Neuron (in vitro differentiated cells): ENCODE results near the gene FBXW8.

ENCODE experiments used
- H2AFZ ChIP-seq: one replicate; pipeline ENCODE4 v1.6.1; 2013; ENCODE audit warnings: low read depth, mild to moderate bottlenecking, inconsistent platforms, low read length, moderate library complexity
- H3K27me3 ChIP-seq: one replicate; pipeline ENCODE4 v1.6.1; 2013; ENCODE audit warnings: low read length; ENCODE audit not compliant: insufficient read depth
- H3K36me3 ChIP-seq: one replicate; pipeline ENCODE4 v1.6.1; 2013; ENCODE audit warnings: low read length; ENCODE audit not compliant: insufficient read depth
- H3K4me1 ChIP-seq: one replicate; pipeline ENCODE4 v1.6.1; 2013; ENCODE audit warnings: low read length; ENCODE audit not compliant: insufficient read depth
- H3K4me3 ChIP-seq: 2 replicates; pipeline ENCODE4 v1.5.1; 2013; ENCODE audit warnings: mild to moderate bottlenecking, low read length, moderate library complexity
- H3K9me3 ChIP-seq: one replicate; pipeline ENCODE4 v1.6.1; 2013; ENCODE audit warnings: low read length

The FBXW8 gene

DNA sequence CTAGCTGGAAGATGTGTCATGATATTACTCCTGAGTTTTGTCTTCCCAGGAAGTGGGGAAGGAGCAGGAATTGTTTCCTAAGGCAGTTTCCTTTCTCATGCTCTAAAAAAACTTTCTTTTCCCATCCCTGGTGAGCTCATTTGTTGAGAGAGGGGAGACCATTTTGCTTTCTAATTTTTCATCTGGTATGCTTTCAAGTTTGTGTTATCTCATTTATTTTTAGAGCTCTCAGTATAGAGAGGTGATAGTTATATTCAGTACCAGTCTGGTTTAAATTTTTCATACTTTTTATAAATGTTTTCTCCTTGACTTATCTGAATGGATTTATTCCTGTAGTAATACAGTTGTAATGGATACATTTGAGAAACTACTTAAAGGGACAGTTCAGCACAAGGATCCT, 79.6 kb downstream of the FBXW8 start:
- Histone ChIP-seq H3K4me3 (no peak overlapping the region), H3K36me3 (peaks cover 38% of the 10 kb centered on the region), H3K9me3 (peaks cover 3% of the 10 kb centered on the region), H3K27me3 (no peaks in the 10 kb centered on the region), H3K4me1 (no peaks in the 10 kb centered on the region), H2AFZ (no peak overlapping the region)

DNA sequence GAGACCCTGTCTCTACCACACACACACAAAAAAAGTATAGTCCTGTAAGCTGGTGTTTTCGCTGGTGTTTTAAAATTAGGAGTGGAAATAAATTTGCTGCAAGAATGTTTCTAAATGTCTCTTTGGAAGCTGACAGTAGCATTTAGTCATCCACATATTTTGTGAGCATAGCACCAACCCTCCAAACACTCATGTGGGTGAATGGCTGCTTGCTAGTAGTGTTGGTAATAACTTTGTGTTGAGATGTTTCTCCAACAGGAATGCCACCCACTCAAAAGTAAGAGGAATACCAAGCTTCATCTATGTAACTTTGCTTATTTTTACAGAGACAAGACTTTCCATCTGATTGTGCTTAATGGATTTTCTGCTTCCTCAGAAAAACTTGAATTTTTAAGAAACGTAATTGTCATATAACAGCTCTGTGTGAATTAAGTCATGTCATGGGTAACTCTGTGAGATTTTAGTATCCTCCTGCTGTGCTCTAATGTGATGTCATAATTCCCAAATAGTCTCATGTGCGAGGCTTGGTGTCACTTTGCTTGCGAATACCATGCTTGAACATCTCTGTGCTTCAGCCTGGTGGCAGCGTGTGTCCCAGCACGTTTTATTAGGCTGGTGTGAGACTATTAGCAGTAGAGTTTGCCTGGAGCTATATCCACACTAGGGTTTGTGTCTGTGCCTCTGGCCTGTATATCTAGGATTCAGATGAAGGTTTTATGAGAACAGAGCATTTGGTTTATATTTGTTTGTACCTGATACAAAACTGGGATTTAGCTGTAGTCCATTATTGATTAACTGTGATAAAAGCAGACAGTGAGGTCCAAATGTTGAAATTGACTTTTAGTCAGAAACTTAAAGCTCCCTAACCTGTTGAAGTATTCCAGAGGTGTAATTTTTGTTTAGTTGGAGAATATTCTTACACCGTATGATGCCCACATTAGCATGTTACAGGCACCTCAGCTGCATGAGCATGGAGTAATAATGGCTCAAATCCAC, 80.5 kb downstream of the FBXW8 start:
- H3K27me3 ChIP-seq, result no peaks in the 10 kb centered on the region
- no peak overlapping the region for H2AFZ ChIP-seq

DNA sequence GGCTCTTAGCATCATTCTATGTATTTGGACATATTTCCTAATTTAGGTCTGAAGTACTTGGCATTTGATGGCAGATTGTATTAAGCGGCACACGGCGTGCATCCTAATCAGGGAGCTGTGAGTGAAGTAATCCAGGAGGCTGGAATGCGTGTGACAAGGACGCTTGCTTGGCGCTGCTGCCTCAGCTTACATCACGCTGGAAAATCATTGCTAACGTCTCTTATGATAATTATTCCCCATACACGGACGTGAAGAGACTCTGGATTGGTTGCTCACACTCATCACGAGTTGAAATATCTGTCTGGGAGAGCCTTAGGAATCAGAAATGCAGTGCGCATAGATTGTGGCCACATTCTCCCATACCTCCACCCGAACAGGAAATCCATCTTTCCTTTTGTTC, 85.3 kb downstream of the FBXW8 start:
- no peak overlapping the region for H3K4me3 ChIP-seq
- no peaks in the 10 kb centered on the region for H3K4me1 ChIP-seq
- H2AFZ ChIP-seq, result no peak overlapping the region
- H3K36me3 ChIP-seq, result peaks cover 14% of the 10 kb centered on the region
- H3K27me3 ChIP-seq, result no peaks in the 10 kb centered on the region
- H3K9me3 ChIP-seq, result no peaks in the 10 kb centered on the region

More for the DNA sequence above, 80.5 kb downstream of the FBXW8 start:
- H3K4me3 ChIP-seq, result no peak overlapping the region
- no peaks in the 10 kb centered on the region for H3K4me1 ChIP-seq
- H3K9me3 ChIP-seq, result no peaks in the 10 kb centered on the region
- H3K36me3 ChIP-seq, result peaks cover 39% of the 10 kb centered on the region

DNA sequence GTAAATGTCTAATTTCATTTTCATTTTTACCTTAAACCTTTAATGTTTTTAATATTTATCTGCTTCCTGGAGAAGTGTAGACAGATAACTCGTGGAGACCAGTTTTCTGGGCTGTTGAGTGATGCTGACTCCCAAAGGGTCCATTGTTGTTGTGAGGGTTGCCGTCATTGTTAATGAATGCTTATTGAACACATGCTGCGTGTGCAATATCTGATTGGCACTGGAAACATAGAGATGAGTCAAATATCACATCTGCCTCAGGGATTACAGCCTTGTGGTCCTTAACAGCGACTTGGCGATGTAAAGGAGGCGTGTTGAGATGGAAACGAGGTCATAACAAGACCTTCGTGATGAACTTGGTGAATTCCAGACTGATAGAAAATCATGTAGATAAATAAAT, 85.9 kb downstream of the FBXW8 start:
- H3K9me3 ChIP-seq, result no peaks in the 10 kb centered on the region

GRCh38 chr12:116999066-116999465, 88.3 kb downstream of the FBXW8 start:
- Histone ChIP-seq H3K4me3 (no peak overlapping the region), H3K27me3 (no peaks in the 10 kb centered on the region), H3K36me3 (peaks cover 7% of the 10 kb centered on the region), H3K9me3 (no peaks in the 10 kb centered on the region), H3K4me1 (no peaks in the 10 kb centered on the region), H2AFZ (no peak overlapping the region)

More for the DNA sequence above, 85.9 kb downstream of the FBXW8 start:
- Histone ChIP-seq H2AFZ (no peak overlapping the region), H3K4me3 (no peak overlapping the region), H3K27me3 (no peaks in the 10 kb centered on the region), H3K4me1 (no peaks in the 10 kb centered on the region), H3K36me3 (peaks cover 10% of the 10 kb centered on the region)

- peaks cover 16% of the 10 kb centered on the region for H3K36me3 ChIP-seq
- H3K9me3 ChIP-seq, result no peaks in the 10 kb centered on the region
- H3K27me3 ChIP-seq, result no peaks in the 10 kb centered on the region
- no peaks in the 10 kb centered on the region for H3K4me1 ChIP-seq
- no peak overlapping the region for H3K4me3 ChIP-seq
- H2AFZ ChIP-seq, result no peak overlapping the region
These were observed 89.6 kb downstream of the FBXW8 start for GRCh38 chr12:117000316-117000715.

DNA sequence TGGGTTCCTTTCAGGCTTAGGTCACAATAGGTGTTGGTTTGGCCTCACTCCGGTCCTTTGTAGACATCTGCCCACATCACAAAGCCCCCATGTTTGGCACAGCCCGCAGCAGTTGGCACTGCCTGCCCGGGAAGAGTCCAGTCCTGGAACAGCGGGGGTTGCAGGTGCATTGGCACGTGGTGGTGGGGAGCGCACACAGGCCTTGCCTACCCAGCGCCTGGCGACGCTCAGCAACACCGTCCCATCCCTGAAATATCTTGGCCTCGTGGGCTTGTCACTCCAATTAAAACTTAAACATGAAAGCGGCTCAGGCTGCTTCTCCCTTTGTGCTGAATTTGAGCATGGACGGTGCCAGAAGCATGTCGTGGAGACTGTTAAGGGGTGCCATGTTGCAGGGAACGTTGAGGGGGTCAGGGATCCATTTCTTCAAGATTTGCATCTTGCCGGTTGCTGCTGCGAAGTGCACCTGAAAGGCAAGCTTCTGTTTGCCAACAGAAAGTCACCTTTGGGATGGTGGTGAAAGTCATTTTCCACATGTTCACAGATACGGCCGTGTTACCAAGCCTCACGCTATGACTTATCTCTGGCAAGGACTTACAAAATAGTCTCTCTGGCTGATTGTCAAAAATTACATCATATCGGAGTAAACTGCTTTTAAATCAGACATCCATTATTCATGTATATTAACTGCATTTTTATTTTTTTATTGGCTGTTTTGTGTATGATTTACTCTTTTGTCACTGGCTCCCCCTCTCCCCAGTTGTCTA, 91.5 kb downstream of the FBXW8 start:
- peaks cover 22% of the 10 kb centered on the region for H3K36me3 ChIP-seq
- no peak overlapping the region for H2AFZ ChIP-seq
- no peaks in the 10 kb centered on the region for H3K4me1 ChIP-seq
- H3K9me3 ChIP-seq, result no peaks in the 10 kb centered on the region
- no peak overlapping the region for H3K4me3 ChIP-seq
- no peaks in the 10 kb centered on the region for H3K27me3 ChIP-seq

DNA sequence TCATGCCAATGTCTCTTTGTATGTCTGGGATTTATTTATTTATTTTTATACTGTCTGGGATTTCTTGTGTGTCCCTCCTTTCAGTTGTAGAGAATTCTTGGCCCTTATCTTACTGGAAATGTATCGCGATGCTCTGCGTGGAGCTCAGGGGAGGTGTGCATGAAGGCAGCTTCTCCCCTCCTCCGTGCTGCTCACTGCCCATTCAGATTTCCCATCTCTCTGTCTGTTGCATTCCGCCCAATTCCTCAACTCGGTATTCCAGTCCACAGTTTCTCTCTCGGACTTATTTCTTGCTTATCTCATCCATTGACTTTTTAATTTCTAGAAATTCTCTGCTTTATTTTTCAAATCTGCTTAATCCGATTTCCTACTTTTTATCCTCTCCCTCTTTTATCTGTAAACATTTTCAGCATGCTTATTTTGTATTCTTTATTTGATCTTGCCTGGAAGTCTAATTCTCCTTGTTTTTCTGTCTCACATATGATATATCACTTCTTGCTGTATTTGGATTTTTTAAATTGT, 93.2 kb downstream of the FBXW8 start:
- no peaks in the 10 kb centered on the region for H3K27me3 ChIP-seq
- no peak overlapping the region for H3K4me3 ChIP-seq
- H3K4me1 ChIP-seq, result no peaks in the 10 kb centered on the region
- no peak overlapping the region for H2AFZ ChIP-seq
- H3K9me3 ChIP-seq, result no peaks in the 10 kb centered on the region
- H3K36me3 ChIP-seq, result peaks cover 22% of the 10 kb centered on the region

DNA sequence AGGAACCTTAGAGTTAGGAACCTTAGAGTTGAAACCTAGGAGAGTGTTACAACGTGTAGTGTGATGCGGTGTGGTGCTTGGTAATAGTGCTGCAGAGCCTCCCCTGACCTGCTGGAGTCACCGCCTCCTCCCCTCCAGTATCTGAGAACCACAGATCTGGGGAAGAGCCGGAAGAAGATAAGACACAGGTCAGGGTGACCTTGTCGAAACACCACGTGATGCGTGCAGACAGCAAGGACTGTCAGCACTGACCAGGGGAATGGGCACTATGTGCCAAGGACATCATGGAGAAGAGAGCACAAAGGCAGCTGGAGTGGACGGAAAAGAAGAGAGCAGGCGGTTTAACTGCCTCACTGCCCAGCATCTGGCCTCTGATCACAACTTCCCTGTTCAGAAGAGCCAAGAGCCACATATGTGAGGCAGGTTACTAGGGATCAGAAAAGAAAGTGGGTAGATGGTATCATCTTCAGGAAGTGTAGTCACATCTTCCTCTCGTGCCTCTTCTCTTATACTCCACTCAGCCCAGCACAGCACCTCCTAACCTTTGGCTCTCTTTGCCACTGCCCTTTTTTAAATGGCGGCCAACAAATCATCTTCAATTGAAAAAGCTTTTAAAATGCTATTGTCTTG, 94.8 kb downstream of the FBXW8 start:
- Histone ChIP-seq H3K27me3 (no peaks in the 10 kb centered on the region), H3K4me1 (no peaks in the 10 kb centered on the region), H3K9me3 (peaks cover 3% of the 10 kb centered on the region), H2AFZ (no peak overlapping the region), H3K36me3 (peaks cover 27% of the 10 kb centered on the region), H3K4me3 (no peak overlapping the region)

GRCh38 chr12:117006333-117006732, 95.6 kb downstream of the FBXW8 start:
- H3K36me3 ChIP-seq, result peaks cover 30% of the 10 kb centered on the region

DNA sequence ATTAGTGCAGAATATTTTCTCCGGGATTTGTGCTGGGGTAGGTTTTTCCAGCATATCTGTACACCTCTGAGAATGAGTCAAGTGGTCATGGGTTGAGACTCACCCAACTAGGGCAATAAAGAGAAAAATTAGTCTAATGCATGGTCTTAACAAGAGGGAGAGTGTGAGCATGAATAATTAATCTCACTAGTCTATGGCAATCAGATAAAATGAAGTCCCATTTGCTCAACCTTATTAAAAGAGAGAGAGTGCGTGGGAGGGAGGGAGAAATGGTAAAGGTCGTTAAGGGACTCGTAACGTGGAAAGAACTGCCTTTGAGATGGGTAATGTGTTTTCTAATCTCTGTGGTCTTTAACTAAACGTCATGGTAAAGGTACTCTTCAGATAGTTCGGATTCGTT, 96.8 kb downstream of the FBXW8 start:
- no peak overlapping the region for H2AFZ ChIP-seq
- peaks cover 32% of the 10 kb centered on the region for H3K36me3 ChIP-seq
- H3K4me3 ChIP-seq, result no peak overlapping the region
- peaks cover 3% of the 10 kb centered on the region for H3K9me3 ChIP-seq
- no peaks in the 10 kb centered on the region for H3K4me1 ChIP-seq
- H3K27me3 ChIP-seq, result no peaks in the 10 kb centered on the region

More at GRCh38 chr12:117006333-117006732, 95.6 kb downstream of the FBXW8 start:
- peaks cover 3% of the 10 kb centered on the region for H3K9me3 ChIP-seq
- H3K4me3 ChIP-seq, result no peak overlapping the region
- H3K4me1 ChIP-seq, result no peaks in the 10 kb centered on the region
- no peak overlapping the region for H2AFZ ChIP-seq
- H3K27me3 ChIP-seq, result no peaks in the 10 kb centered on the region

DNA sequence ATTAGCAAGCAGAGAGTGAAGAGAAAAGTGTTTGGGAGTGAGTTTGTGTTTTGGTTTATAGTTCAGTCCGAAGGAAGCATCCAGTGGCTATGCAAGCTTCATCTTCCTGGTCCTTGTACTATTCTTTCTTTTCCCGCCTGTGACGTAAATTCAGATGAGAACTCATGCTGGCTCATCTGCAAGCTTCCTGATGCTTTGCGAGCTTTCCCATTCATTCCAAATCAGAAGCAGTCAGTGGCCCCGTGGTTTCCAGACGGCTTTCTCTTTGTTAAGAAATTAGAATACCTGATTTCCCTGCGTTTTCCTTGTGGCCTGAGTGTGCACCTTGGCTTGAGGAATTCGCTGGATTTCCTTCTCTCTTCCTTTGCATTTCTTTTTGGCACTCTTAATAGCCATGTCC, 99.0 kb downstream of the FBXW8 start:
- no peaks in the 10 kb centered on the region for H3K27me3 ChIP-seq
- H2AFZ ChIP-seq, result no peak overlapping the region
- H3K9me3 ChIP-seq, result peaks cover 11% of the 10 kb centered on the region
- no peaks in the 10 kb centered on the region for H3K4me1 ChIP-seq
- H3K4me3 ChIP-seq, result no peak overlapping the region
- H3K36me3 ChIP-seq, result peaks cover 33% of the 10 kb centered on the region
